Sigmoid colon (tissue), 4 donors: ENCODE data around the gene PDE1C.

Experiments used
- EP300 ChIP-seq, 4 donors: sonication (generic); formaldehyde crosslinking; IDR thresholded peaks; one replicate each; pipeline ENCODE4 v1.6.1; 2017; ENCODE audit warnings: antibody characterized with exemption in 4 of 4
- POLR2A ChIP-seq, 2 donors: fragments of 450-650 bp; IDR thresholded peaks; one replicate each; pipeline ENCODE4 v1.6.1; 2016; ENCODE audit warnings: antibody characterized with exemption in 2 of 2, mild to moderate bottlenecking in 2 of 2, moderate library complexity in 2 of 2
- TF ChIP-seq, protein P1 (sequence below), 4 experiments: fragments of 450-650 bp in 3 of 4; fragments of 200-600 bp in 1 of 4; IDR thresholded peaks; one replicate each; pipeline ENCODE4 v1.5.1; 2016 to 2019; ENCODE audit warnings: antibody characterized with exemption in 4 of 4, mild to moderate bottlenecking in 3 of 4, moderate library complexity in 2 of 4

DNA sequence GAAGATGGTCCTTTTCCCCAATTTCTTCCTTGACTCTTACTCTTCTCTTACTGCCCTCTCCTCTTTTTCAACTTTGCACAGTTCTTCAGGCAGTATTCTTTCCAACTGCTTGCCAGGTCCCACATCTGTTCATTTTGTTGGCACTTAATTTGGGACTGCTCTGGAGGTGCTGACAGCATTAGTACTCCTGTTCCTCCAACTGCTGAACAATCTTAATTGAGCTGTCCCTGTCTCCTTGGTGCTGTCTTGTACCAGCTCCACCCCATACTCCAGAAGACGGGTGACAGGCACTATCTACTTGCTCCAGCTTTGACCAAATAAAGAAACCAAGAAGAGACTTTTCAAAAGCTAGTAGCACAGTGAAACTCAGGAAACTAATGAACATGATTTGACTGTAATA, 160.0 kb downstream of the PDE1C start:
- TF ChIP-seq EP300 (IDR thresholded peaks at IDR 0.05): no peak
- TF ChIP-seq, protein P1, sequence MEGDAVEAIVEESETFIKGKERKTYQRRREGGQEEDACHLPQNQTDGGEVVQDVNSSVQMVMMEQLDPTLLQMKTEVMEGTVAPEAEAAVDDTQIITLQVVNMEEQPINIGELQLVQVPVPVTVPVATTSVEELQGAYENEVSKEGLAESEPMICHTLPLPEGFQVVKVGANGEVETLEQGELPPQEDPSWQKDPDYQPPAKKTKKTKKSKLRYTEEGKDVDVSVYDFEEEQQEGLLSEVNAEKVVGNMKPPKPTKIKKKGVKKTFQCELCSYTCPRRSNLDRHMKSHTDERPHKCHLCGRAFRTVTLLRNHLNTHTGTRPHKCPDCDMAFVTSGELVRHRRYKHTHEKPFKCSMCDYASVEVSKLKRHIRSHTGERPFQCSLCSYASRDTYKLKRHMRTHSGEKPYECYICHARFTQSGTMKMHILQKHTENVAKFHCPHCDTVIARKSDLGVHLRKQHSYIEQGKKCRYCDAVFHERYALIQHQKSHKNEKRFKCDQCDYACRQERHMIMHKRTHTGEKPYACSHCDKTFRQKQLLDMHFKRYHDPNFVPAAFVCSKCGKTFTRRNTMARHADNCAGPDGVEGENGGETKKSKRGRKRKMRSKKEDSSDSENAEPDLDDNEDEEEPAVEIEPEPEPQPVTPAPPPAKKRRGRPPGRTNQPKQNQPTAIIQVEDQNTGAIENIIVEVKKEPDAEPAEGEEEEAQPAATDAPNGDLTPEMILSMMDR (IDR thresholded peaks at IDR 0.05): no peak
- TF ChIP-seq POLR2A (IDR thresholded peaks at IDR 0.05): no peak
